GM13977 (cell line): ENCODE measurements around the gene HSPA12B.

Experiments used
- DNase-seq: peaks from one replicate; pipeline ENCODE4 v3.0.0; 2012; ENCODE audit warnings: low spot score
- in situ Hi-C: fragments of 300-500 bp; cut with MboI; formaldehyde crosslinking; loops from one replicate; pipeline ENCODE4 v1.12.0; 2022; ENCODE audit warnings: low sequenced_read_pairs, low pct_unique_long_range_greater_than_20kb, mixed read lengths, inconsistent platforms; ENCODE audit not compliant: unreplicated experiment
- TF ChIP-seq, protein P1 (sequence below): IDR thresholded peaks from 2 replicates; pipeline ENCODE4 v1.5.1; 2012; ENCODE audit warnings: mild to moderate bottlenecking, control low read depth; ENCODE audit not compliant: insufficient read depth; ENCODE audit errors: extremely low read depth, missing control alignments

HSPA12B gene

DNA sequence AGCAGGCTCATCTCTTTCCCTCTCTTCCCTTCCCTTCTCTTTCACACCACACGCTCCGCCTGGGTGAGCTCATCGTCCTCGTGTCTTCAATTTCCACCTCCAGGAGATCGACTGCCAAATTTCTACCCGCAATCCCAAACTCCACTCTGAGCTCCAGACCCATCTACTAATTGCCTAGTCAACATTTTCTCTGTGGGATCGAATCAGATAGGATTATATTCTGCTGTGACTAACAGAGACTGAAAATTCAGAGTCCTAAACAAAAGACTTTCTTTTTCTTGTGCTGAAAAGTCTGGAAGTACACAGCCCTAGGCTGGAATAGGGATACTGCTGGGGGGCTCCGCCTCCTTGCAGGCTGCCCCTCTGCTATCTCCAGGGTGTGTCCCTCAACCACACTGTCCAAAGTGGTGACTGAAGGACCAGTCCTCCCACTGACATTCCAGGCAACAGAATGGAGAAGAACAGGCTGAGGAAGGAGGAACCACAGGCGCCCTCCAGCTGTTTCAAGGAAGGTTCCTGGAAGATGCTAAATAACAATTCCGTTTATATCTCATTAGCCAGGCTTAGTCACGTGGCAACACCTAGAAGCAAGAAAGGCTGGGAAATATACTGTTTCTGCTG is 5.0 kb upstream of the HSPA12B start:
- in situ Hi-C loops = no loop called here
- no peak for DNase-seq
- TF ChIP-seq, protein P1, sequence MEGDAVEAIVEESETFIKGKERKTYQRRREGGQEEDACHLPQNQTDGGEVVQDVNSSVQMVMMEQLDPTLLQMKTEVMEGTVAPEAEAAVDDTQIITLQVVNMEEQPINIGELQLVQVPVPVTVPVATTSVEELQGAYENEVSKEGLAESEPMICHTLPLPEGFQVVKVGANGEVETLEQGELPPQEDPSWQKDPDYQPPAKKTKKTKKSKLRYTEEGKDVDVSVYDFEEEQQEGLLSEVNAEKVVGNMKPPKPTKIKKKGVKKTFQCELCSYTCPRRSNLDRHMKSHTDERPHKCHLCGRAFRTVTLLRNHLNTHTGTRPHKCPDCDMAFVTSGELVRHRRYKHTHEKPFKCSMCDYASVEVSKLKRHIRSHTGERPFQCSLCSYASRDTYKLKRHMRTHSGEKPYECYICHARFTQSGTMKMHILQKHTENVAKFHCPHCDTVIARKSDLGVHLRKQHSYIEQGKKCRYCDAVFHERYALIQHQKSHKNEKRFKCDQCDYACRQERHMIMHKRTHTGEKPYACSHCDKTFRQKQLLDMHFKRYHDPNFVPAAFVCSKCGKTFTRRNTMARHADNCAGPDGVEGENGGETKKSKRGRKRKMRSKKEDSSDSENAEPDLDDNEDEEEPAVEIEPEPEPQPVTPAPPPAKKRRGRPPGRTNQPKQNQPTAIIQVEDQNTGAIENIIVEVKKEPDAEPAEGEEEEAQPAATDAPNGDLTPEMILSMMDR = no peak

DNA sequence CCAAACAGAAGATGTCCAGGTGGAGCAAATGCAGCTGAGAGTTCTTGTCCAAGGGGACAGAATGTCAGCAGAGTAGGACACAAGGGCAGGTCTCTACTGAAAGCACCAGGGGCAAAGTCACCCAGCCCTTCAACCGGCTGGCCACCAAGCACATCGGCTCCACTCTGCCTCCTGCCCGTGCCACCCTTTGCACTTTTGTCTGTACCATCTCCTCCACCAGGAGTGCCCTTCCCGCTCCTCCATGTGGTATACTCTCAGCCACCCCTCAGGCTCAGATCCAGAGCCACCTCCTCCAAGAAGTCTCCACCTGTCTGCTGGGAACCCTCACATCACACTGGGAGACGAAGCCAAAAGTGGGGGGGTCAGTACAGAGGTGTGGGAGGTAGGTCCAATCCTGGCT is 4.1 kb upstream of the HSPA12B start:
- in situ Hi-C loops = no loop called here
- TF ChIP-seq, protein P1 = no peak
- DNase-seq = no peak

DNA sequence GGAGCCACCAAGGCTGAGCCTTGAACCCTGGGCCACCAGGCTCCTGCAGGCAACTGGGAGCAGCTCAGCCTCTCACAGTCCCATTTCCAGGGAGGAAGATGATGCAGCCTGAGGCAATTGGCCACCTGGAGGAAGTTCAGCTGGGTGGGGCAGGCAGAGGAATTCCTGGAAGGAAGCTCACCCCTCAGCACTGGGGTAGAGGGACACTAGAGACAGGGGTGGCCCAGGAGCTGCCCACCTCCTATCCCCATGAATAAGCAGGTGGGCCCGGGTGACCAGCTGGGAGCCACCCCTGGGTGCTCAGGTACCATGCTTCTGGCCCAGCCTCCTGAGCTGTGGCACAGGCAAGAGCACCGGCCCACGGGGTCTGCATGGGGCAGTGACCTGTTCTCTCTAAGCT is 3.6 kb upstream of the HSPA12B start:
- in situ Hi-C loops = no loop called here
- DNase-seq = no peak
- TF ChIP-seq, protein P1 = no peak

DNA sequence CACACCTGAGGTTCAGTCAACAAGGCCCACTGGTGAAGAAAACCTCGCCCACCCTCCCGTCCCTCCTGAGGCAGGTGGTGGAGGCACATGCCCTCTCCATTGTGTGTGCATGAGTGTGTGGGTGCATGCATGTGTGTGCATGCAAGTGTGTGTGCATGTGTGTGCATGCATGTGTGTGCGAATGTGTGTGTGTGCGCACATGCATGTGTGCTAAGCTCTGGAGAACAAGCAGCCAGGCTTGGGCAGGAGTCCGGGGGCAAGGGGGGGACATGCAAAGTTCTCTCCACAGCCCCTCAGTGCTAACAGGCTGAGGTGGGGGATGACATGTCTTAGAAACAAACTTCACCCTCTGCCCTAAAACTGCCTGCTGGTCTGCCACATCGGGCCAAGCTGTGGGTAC is 3.1 kb upstream of the HSPA12B start:
- no peak for DNase-seq
- TF ChIP-seq, protein P1 = no peak
- in situ Hi-C loops = no loop called here

DNA sequence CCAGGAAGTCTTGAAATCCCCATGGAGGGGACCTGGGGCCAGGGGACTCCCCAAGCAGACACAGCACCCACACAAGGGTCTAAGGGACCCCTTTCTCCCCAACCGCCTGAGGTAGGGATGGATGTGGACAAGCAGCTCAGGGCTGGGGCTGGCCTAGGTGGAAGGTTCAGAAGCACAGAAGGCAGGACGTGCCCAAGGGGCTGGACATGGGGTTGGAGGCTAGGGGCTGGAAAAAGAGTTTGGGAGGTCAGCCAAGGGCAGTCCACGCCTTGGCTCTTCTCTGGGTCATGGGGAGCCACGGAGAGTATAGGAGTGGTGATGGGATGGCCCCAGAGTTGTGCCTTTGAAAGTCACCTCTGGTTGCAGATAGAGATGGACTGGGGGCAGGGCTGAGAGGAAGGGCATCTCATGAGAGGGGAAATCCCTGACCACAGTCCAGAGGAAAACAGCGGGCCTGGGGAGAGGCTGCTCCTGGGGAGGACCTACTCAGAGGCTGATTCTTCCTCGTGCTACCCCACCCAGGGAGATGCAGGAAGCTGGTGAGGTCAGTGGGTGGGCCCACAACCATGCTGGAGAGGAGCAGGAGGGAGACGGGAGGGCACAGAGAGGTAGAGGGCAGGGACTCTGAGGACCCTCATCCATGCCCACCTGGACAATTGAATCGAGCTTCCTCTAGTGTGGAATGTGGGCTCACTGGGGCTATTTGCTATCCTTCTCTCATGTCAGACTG is 2.5 kb upstream of the HSPA12B start:
- no peak for DNase-seq
- TF ChIP-seq, protein P1 = no peak
- in situ Hi-C loops = no loop called here

DNA sequence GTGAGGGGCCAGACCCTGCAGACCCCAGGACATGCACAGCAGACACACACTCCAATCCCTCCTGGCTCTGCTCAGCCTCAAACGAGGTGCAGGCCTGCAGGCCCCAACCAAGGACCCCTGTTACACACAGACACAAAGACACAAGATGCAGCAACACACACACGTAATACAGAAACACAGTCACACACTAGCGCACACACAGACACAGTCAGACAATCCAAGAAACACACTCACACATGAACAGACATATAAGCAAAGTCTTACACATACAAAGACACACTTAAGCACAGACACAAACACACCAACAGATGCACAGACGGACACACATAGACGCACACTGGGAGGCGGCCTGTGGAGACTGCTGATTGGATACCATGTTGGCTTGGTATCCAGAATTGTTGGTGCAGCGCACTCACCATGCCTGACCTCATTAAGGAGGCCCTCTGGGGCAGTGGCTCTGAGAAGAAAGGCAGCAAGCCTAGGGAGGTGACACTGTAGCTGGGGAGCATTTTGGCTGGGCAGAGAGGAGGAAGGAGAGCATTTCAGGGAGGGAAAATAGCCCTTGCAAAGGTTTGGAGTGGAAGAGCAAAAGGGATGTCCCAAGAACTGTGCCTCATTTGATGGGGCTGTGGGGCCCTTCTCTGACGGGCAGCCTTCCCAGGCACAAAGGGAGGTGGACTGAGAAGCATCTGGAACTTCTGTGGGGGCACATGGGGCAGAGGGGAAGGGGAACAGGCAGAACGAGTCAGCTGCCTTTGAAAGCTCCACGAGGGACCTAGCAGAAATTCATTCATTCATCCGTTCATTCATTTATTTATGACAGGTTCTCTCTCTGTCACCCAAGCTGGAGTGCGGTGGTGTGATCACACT is 1.4 kb upstream of the HSPA12B start:
- no peak for DNase-seq
- in situ Hi-C loops = no loop called here

More for the DNA sequence above, 1.4 kb upstream of the HSPA12B start:
- TF ChIP-seq, protein P1 = no peak
